ACC112 (cell line): ENCODE data around the gene C1orf167.

Experiments used
- H2AFZ ChIP-seq: fragments of 200-600 bp; sonication (generic); one replicate; pipeline ENCODE4 v1.6.0; 2017; ENCODE audit warnings: antibody characterized with exemption, low read length; ENCODE audit not compliant: unreplicated experiment
- H3K27ac ChIP-seq: fragments of 200-600 bp; sonication (generic); 2 replicates; pipeline ENCODE4 v1.5.1; 2014; ENCODE audit warnings: low read depth, mild to moderate bottlenecking, antibody characterized with exemption, low read length, moderate library complexity
- H3K27me3 ChIP-seq: fragments of 200-600 bp; sonication (generic); 2 replicates; pipeline ENCODE4 v1.6.1; 2014; ENCODE audit warnings: mild to moderate bottlenecking, antibody characterized with exemption, low read length, moderate library complexity, mixed read lengths; ENCODE audit not compliant: insufficient read depth
- H3K36me3 ChIP-seq: fragments of 200-600 bp; sonication (generic); 2 replicates; pipeline ENCODE4 v1.6.1; 2016; ENCODE audit warnings: mild to moderate bottlenecking, antibody characterized with exemption, low read length, moderate library complexity, mixed read lengths; ENCODE audit not compliant: insufficient read depth
- H3K4me1 ChIP-seq: fragments of 200-600 bp; sonication (generic); one replicate; pipeline ENCODE4 v1.6.1; 2016; ENCODE audit warnings: low read length, mixed read lengths; ENCODE audit not compliant: insufficient read depth, unreplicated experiment, control insufficient read depth
- H3K4me3 ChIP-seq: fragments of 200-600 bp; sonication (generic); 2 replicates; pipeline ENCODE4 v1.5.1; 2014; ENCODE audit warnings: mild to moderate bottlenecking, low read depth, low read length
- H3K79me2 ChIP-seq: fragments of 200-600 bp; sonication (generic); one replicate; pipeline ENCODE4 v1.6.0; 2016; ENCODE audit warnings: low read length; ENCODE audit not compliant: control insufficient read depth, unreplicated experiment, insufficient read depth

The C1orf167 gene

DNA sequence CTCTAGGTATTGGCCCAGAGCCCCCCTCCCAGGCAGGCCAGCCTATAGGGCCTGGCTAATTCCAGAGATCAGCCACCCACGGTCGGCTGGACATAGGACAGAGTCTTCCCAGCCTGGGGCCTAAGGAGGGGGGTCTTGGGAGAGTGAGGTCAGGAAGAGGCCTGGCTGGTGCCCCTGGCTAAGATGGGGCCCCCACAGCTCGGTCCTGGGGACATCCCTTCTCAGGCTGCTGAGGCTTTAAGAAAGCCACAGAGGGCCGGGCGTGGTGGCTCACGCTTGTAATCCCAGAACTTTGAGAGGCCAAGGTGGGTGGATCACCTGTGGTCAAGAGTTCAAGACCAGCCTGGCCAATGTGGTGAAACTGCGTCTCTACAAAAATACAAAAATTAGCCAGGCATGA, 2.5 kb downstream of the C1orf167 start:
- H3K36me3 ChIP-seq: no peaks in the 10 kb centered on the region
- H3K79me2 ChIP-seq: no peaks in the 10 kb centered on the region
- H3K4me3 ChIP-seq: no peak overlapping the region
- no peak overlapping the region for H2AFZ ChIP-seq
- H3K27ac ChIP-seq: no peak overlapping the region
- peaks cover 11% of the 10 kb centered on the region for H3K27me3 ChIP-seq
- peaks cover 6% of the 10 kb centered on the region for H3K4me1 ChIP-seq

DNA sequence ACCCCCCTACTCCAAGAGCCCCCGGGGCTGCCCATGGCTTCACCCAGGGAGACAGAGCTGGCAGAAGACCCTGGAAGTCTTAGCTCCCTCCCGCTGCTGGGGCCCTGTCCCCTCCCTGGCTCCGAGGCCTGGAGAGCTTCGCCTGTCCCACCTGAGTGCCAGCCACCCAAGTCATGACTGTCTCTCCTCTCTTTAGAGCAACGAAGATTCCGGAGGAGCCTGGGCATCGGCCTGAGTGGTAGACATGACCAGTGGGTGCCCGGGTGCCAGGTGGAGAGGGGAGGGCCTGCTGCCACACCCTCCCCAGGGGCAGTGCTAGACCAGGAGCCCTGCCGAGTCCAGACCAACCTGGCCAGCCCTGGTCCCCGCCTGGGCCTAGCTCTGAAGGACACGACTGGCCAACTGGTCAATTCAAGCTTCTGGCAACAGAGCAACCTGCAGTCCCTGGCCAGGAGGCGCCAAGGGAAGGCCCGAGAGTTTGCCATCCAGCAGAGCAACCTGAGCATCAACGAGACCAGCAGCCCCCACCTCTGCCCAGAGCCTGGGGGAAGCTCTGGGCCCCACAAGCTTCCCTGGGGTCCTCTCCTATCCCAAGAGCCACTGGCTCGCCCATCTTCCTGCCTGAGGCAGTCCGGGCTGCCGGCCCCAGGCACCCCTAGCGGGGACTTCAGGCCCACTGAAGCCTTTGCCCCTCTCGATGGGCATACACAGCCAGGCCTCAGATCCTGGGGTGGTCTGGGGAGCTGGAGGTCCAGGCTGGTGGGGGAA, 3.9 kb downstream of the C1orf167 start:
- Histone ChIP-seq H3K36me3 (no peaks in the 10 kb centered on the region), H3K79me2 (no peaks in the 10 kb centered on the region), H3K4me1 (peaks cover 6% of the 10 kb centered on the region), H3K4me3 (no peak overlapping the region), H3K27ac (no peak overlapping the region), H3K27me3 (peaks cover 11% of the 10 kb centered on the region), H2AFZ (no peak overlapping the region)

- Histone ChIP-seq H3K4me3 (no peak overlapping the region), H3K79me2 (no peaks in the 10 kb centered on the region), H2AFZ (no peak overlapping the region), H3K36me3 (no peaks in the 10 kb centered on the region), H3K27me3 (peaks cover 10% of the 10 kb centered on the region), H3K27ac (no peak overlapping the region), H3K4me1 (peaks cover 6% of the 10 kb centered on the region)
Measured at GRCh38 chr1:11766429-11766776, 4.4 kb downstream of the C1orf167 start.

DNA sequence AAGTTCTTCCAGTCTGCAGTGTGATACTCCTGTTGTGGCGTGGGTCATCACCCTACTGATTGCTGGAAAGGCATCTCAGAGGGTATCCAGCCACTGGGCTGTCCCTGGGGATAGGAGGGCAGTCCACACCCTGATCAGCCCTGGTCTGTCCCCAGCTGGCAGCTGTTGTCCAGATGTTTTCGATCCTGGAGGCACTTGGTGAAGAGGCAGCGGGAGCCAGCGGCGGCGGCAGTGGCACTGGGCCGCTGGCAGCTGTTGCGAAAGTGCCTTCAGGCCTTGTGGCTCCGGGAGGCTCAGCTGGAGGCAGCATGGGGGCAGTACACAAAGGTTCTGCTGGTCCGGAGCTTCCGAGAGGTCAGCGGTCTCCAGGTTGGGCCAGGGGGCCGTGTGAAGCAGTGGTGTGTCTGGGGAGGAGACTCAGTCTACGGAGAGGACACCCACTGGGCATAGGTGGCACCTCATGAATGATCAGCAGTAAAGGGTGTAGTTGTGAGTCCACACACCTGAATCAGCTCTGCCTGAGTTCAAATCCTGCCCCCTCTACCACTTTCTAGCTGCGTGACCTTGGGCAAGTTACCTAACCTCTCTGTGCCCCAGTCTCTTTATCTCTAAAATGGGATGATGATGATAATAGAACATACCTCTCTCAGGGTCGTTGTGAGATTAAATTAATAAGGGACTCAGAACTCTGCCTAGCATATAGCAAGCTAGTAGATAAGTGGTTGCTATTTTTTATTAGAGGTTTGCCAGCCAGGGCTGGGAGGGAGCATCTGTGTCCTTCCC, 6.1 kb downstream of the C1orf167 start:
- no peak overlapping the region for H3K27ac ChIP-seq
- no peaks in the 10 kb centered on the region for H3K36me3 ChIP-seq
- H3K27me3 ChIP-seq: no peaks in the 10 kb centered on the region
- H3K4me3 ChIP-seq: no peak overlapping the region
- no peak overlapping the region for H2AFZ ChIP-seq
- peaks cover 6% of the 10 kb centered on the region for H3K4me1 ChIP-seq
- H3K79me2 ChIP-seq: no peaks in the 10 kb centered on the region

GRCh38 chr1:11768821-11769220, 6.8 kb downstream of the C1orf167 start:
- H3K4me1 ChIP-seq: peaks cover 6% of the 10 kb centered on the region

GRCh38 chr1:11769274-11769673, 7.3 kb downstream of the C1orf167 start:
- Histone ChIP-seq H3K27ac (no peak overlapping the region), H3K4me3 (no peak overlapping the region)

More at GRCh38 chr1:11768821-11769220, 6.8 kb downstream of the C1orf167 start:
- H3K4me3 ChIP-seq: no peak overlapping the region
- H3K27me3 ChIP-seq: no peaks in the 10 kb centered on the region
- H3K79me2 ChIP-seq: no peaks in the 10 kb centered on the region
- no peaks in the 10 kb centered on the region for H3K36me3 ChIP-seq
- no peak overlapping the region for H3K27ac ChIP-seq
- no peak overlapping the region for H2AFZ ChIP-seq

DNA sequence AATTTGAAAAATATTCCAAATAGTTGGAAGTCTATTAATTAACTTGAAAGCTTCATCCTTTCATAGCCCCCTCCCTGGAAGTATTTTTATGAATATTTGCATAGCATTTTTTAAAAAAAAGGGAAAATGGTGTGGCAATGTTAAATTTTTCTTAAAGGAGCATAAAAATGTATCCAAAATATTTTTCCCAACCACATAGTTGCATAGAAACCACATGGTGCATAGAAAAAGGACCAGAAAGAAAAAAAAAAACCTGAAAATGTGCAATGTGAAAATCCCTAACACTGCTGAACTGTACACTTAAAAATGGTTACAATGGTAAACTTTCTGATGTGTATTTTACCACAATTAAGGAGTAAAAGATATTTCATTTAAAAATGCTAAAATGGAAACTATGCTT, 8.0 kb downstream of the C1orf167 start:
- H3K27ac ChIP-seq: no peak overlapping the region
- H2AFZ ChIP-seq: no peak overlapping the region
- no peaks in the 10 kb centered on the region for H3K36me3 ChIP-seq
- H3K4me1 ChIP-seq: peaks cover 6% of the 10 kb centered on the region
- H3K27me3 ChIP-seq: no peaks in the 10 kb centered on the region
- H3K4me3 ChIP-seq: no peak overlapping the region
- H3K79me2 ChIP-seq: no peaks in the 10 kb centered on the region

More at GRCh38 chr1:11769274-11769673, 7.3 kb downstream of the C1orf167 start:
- no peak overlapping the region for H2AFZ ChIP-seq
- H3K79me2 ChIP-seq: no peaks in the 10 kb centered on the region
- no peaks in the 10 kb centered on the region for H3K27me3 ChIP-seq
- H3K4me1 ChIP-seq: peaks cover 6% of the 10 kb centered on the region
- H3K36me3 ChIP-seq: no peaks in the 10 kb centered on the region

- no peak overlapping the region for H3K27ac ChIP-seq
- no peak overlapping the region for H2AFZ ChIP-seq
Measured at GRCh38 chr1:11771481-11772043, 9.6 kb downstream of the C1orf167 start.

DNA sequence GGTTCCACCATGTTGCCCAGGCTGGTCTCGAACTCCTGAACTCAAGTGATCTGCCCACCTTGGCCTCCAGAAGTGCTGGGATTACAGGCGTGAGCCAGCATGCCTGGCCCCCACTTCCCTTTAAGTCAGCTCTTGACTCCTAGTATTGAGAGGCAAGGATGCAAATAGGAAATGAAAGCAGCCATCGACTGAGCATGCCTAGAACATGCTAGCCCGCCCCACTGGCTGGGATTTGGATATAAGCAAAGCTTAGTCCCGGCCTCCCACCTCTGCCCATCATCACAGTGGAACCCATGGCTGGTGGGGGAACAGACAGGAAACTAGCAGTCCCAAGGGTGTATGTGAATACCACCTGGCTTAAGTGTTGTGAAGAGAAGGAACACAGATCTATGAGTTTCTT, 10.5 kb downstream of the C1orf167 start:
- H3K36me3 ChIP-seq: no peaks in the 10 kb centered on the region
- peaks cover 6% of the 10 kb centered on the region for H3K4me1 ChIP-seq
- no peaks in the 10 kb centered on the region for H3K27me3 ChIP-seq
- H2AFZ ChIP-seq: no peak overlapping the region
- no peaks in the 10 kb centered on the region for H3K79me2 ChIP-seq
- H3K27ac ChIP-seq: no peak overlapping the region
- H3K4me3 ChIP-seq: no peak overlapping the region

More at GRCh38 chr1:11771481-11772043, 9.6 kb downstream of the C1orf167 start:
- H3K27me3 ChIP-seq: no peaks in the 10 kb centered on the region
- no peaks in the 10 kb centered on the region for H3K79me2 ChIP-seq
- H3K4me3 ChIP-seq: no peak overlapping the region
- H3K36me3 ChIP-seq: no peaks in the 10 kb centered on the region
- H3K4me1 ChIP-seq: peaks cover 6% of the 10 kb centered on the region

GRCh38 chr1:11774753-11775152, 12.8 kb downstream of the C1orf167 start:
- no peaks in the 10 kb centered on the region for H3K4me1 ChIP-seq
- H3K79me2 ChIP-seq: no peaks in the 10 kb centered on the region
- no peak overlapping the region for H3K4me3 ChIP-seq
- no peak overlapping the region for H3K27ac ChIP-seq
- H3K36me3 ChIP-seq: no peaks in the 10 kb centered on the region
- no peak overlapping the region for H2AFZ ChIP-seq
- no peaks in the 10 kb centered on the region for H3K27me3 ChIP-seq
